B cell (primary cell): ENCODE data around the gene TMEM273. TPM values are rescaled to one million over a fixed set of nuclear protein-coding genes. Genes with fewer than 3 reads are reported as not detected.

Experiments
- ATAC-seq: fragments of 200-7000 bp; cut with Tn5 transposase; one replicate; pipeline ENCODE4 v1.10.0; 2021; ENCODE audit warnings: low read depth, mild to moderate bottlenecking, moderate number of reproducible peaks, moderate library complexity
- CTCF ChIA-PET: fragments of 350-600 bp; sonication (Branson Sonifier 250); formaldehyde crosslinking; loops from one replicate; lab custom pipeline; 2021; ENCODE audit warnings: antibody characterized with exemption, inconsistent platforms; lab: Charles Lee
- POLR2A ChIA-PET: fragments of 350-600 bp; sonication (Branson Sonifier 250); formaldehyde crosslinking; loops from one replicate; lab custom pipeline; 2021; ENCODE audit warnings: antibody characterized with exemption; lab: Charles Lee
- DNase-seq: peaks from one replicate; pipeline ENCODE4 v3.0.0; 2013
- H2AFZ ChIP-seq: 2 replicates; pipeline ENCODE4 v1.6.1; 2012; ENCODE audit warnings: mild to moderate bottlenecking, low read depth, low read length; ENCODE audit not compliant: insufficient read depth, poor library complexity, severe bottlenecking
- H3K27ac ChIP-seq, 2 donors: 1 replicate in 1 of 2; 2 replicates in 1 of 2; pipeline ENCODE4 v1.5.1; 2012 to 2013; ENCODE audit warnings: low read length in 2 of 2, mild to moderate bottlenecking in 2 of 2, moderate library complexity in 1 of 2
- H3K27me3 ChIP-seq, 4 experiments: fragments of 200-600 bp in 1 of 4; sonication (generic) in 1 of 4; replicated peaks in 1 of 4; 1 replicate in 2 of 4; 2 replicates in 2 of 4; pipeline versions ENCODE4 v1.6.1 to v1.7.0; 2013 to 2016; ENCODE audit warnings: low read length in 3 of 4, mild to moderate bottlenecking in 2 of 4, mixed read lengths in 1 of 4, moderate library complexity in 1 of 4; ENCODE audit not compliant: insufficient read depth in 4 of 4, control insufficient read depth in 3 of 4; ENCODE audit errors: control extremely low read depth in 1 of 4
- H3K36me3 ChIP-seq, 2 experiments: replicated peaks in 1 of 2; 1 replicate in 1 of 2; 2 replicates in 1 of 2; pipeline versions ENCODE4 v1.6.1 to v1.7.1; 2013; ENCODE audit warnings: low read length in 1 of 2; ENCODE audit not compliant: insufficient read depth in 2 of 2, control insufficient read depth in 1 of 2; ENCODE audit errors: control extremely low read depth in 1 of 2, extremely low read depth in 1 of 2
- H3K4me1 ChIP-seq, 2 donors: fragments of 200-600 bp in 1 of 2; sonication (generic) in 1 of 2; 1 replicate in 1 of 2; 2 replicates in 1 of 2; pipeline versions ENCODE4 v1.5.1 to v1.6.1; 2013 to 2017; ENCODE audit warnings: low read length in 2 of 2; ENCODE audit not compliant: control insufficient read depth in 2 of 2, insufficient read depth in 2 of 2
- H3K4me2 ChIP-seq: replicated peaks from 2 replicates; pipeline ENCODE3; 2012; ENCODE audit warnings: mild to moderate bottlenecking, low read depth, low read length; ENCODE audit not compliant: poor library complexity, severe bottlenecking
- H3K4me3 ChIP-seq, 5 experiments: fragments of 200-600 bp in 1 of 5; sonication (generic) in 1 of 5; 1 replicate in 3 of 5; 2 replicates in 2 of 5; pipeline versions ENCODE4 v1.5.1 to v1.7.0; 2011 to 2016; ENCODE audit warnings: low read length in 4 of 5, mild to moderate bottlenecking in 4 of 5, low read depth in 2 of 5, control low read depth in 1 of 5, moderate library complexity in 1 of 5; ENCODE audit not compliant: insufficient read depth in 1 of 5; ENCODE audit errors: control extremely low read depth in 1 of 5, extremely low read depth in 1 of 5
- H3K79me2 ChIP-seq: fragments of 200-600 bp; sonication (generic); one replicate; pipeline ENCODE4 v1.6.0; 2016; ENCODE audit warnings: low read length; ENCODE audit not compliant: control insufficient read depth, insufficient read depth
- H3K9ac ChIP-seq: fragments of 200-600 bp; sonication (generic); 2 replicates; pipeline ENCODE4 v1.6.1; 2017; ENCODE audit warnings: mild to moderate bottlenecking, low read length, moderate library complexity
- H3K9me3 ChIP-seq, 3 donors: one replicate each; pipeline versions ENCODE4 v1.6.1 to v1.7.1; 2013; ENCODE audit warnings: low read length in 2 of 3; ENCODE audit not compliant: control insufficient read depth in 2 of 3, insufficient read depth in 1 of 3; ENCODE audit errors: control extremely low read depth in 1 of 3
- H4K20me1 ChIP-seq: 2 replicates; pipeline ENCODE4 v1.6.0; 2012; ENCODE audit warnings: mild to moderate bottlenecking, low read length; ENCODE audit not compliant: insufficient read depth, control insufficient read depth, poor library complexity, severe bottlenecking
- H3K27ac Mint-ChIP-seq: one replicate; pipeline ENCODE4 v1.8.0; 2021; ENCODE audit warnings: mixed read lengths
- H3K27me3 Mint-ChIP-seq: one replicate; pipeline ENCODE4 v1.8.0; 2021; ENCODE audit warnings: mixed read lengths
- H3K4me1 Mint-ChIP-seq: one replicate; pipeline ENCODE4 v1.8.0; 2021; ENCODE audit warnings: mixed read lengths
- H3K4me3 Mint-ChIP-seq: one replicate; pipeline ENCODE4 v1.8.0; 2021; ENCODE audit warnings: mixed read lengths
- H3K9me3 Mint-ChIP-seq: one replicate; pipeline ENCODE4 v1.8.0; 2022; ENCODE audit warnings: mixed read lengths; ENCODE audit not compliant: insufficient read depth
- CTCF ChIP-seq: fragments of 200-600 bp; IDR thresholded peaks from one replicate; pipeline ENCODE4 v1.8.0; 2022; ENCODE audit warnings: antibody characterized with exemption, mild to moderate bottlenecking
- EZH2 ChIP-seq: IDR thresholded peaks from 2 replicates; pipeline ENCODE4 v1.6.1; 2012; ENCODE audit warnings: borderline replicate concordance, low read depth, mild to moderate bottlenecking, moderate library complexity, low read length; ENCODE audit not compliant: insufficient read depth, poor library complexity, severe bottlenecking
- WGBS: methylation state at CpG from one replicate; pipeline ENCODE4 v1.1.5; 2013; ENCODE audit warnings: missing lambda C conversion rate; ENCODE audit not compliant: insufficient coverage; 5-methylcytosine and 5-hydroxymethylcytosine counted together
- intact Hi-C: fragments of 100-400 bp; cut with micrococcal nuclease; formaldehyde crosslinking; loops from one replicate; pipeline ENCODE4 v1.10.0; 2022
- polyA plus RNA-seq: library from polyadenylated mRNA; depleted of rRNA; stranded (reverse); fragments of >200 nt; gene quantifications from 2 replicates; pipeline ENCODE4 v1.2.3, GENCODE V29; 2012
- total RNA-seq, 2 donors: library from RNA; stranded (reverse); fragments of 120-200 nt in 1 of 2; gene quantifications; 1 replicate in 1 of 2; 2 replicates in 1 of 2; pipeline versions ENCODE4 v1.2.3 to v1.2.4, GENCODE V29; 2013 to 2022

TMEM273 gene
- total and polyA plus RNA-seq, 2 donors (not counting 1 experiment from before 2014, with no cell fraction given): 36.0 to 36.4 TPM

DNA sequence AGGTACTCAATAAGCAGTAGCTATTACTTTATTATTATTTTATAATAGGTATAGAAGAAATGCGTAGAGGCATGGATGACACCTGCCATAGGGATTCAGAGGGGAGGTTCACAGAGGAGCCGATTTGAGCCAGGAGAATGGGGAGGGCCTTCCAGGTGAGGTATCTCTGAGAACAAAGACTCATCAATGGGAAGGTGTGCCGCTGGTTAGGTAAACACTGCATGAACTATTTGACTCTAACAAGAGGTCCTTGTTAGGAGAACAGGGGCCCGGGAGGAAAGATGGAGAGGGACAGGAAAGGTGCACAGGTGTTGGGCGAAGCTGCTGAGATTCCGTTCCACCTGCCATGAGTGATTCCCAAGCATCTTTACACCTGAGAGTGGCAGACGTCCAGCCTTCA lies 41.8 kb upstream of the TMEM273 start:
- DNase-seq (no peak), ATAC-seq (no peak)
- intact Hi-C loops: no loop called here
- no peaks in the 10 kb centered on the region for H3K36me3 ChIP-seq
- H3K4me2 ChIP-seq: no peak overlapping the region
- H3K27me3 ChIP-seq: no peaks in the 10 kb centered on the region
- Mint-ChIP-seq H3K4me1 (no peaks in the 10 kb centered on the region), H3K27ac (no peak overlapping the region), H3K9me3 (no peaks in the 10 kb centered on the region), H3K4me3 (no peak overlapping the region), H3K27me3 (peaks cover 13% of the 10 kb centered on the region)
- H4K20me1 ChIP-seq: no peaks in the 10 kb centered on the region
- POLR2A ChIA-PET: no interaction called here
- 93% methylated on average over 6 of the region's 7 CpGs for WGBS
- TF ChIP-seq CTCF (no peak), EZH2 (no peak)
- no peak overlapping the region for H2AFZ ChIP-seq
- CTCF ChIA-PET: no interaction called here
- no peak overlapping the region for H3K9ac ChIP-seq
- no peaks in the 10 kb centered on the region for H3K4me1 ChIP-seq
- no peak overlapping the region for H3K4me3 ChIP-seq
- no peaks in the 10 kb centered on the region for H3K9me3 ChIP-seq
- H3K27ac ChIP-seq: no peak overlapping the region
- H3K79me2 ChIP-seq: no peaks in the 10 kb centered on the region

DNA sequence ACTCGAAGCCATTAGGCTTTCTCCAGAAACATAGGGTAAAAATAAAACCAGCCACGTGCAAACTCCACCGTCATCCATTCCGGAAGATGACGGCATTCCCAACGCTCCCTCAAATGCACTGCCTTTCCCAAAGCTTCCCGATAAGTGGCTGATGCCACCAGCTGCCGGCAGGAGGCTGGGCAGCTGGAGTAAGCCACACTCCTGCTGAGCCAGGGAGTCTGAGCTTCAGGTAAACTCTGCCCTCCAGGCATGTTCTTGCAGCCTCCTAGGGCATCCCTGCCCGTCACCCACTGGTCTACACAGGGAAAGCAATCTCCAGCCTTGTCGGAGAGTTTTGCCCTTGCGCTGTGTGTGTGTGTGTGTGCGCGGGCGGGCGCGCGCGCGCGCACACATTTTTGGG lies 40.5 kb upstream of the TMEM273 start:
- Mint-ChIP-seq H3K4me3 (no peak overlapping the region), H3K27me3 (peaks cover 13% of the 10 kb centered on the region), H3K27ac (no peak overlapping the region), H3K4me1 (no peaks in the 10 kb centered on the region), H3K9me3 (no peaks in the 10 kb centered on the region)
- 95% methylated on average over 8 of the region's 20 CpGs for WGBS
- Histone ChIP-seq H3K9ac (no peak overlapping the region), H3K9me3 (no peaks in the 10 kb centered on the region), H3K27me3 (no peaks in the 10 kb centered on the region), H3K79me2 (no peaks in the 10 kb centered on the region), H3K4me1 (no peaks in the 10 kb centered on the region), H3K36me3 (no peaks in the 10 kb centered on the region), H2AFZ (no peak overlapping the region), H4K20me1 (no peaks in the 10 kb centered on the region), H3K27ac (no peak overlapping the region), H3K4me3 (no peak overlapping the region), H3K4me2 (no peak overlapping the region)
- ChIA-PET CTCF (no interaction called here), POLR2A (no interaction called here)
- DNase-seq: no peak
- no peak for ATAC-seq
- intact Hi-C loops: no loop called here
- no peak for TF ChIP-seq EZH2
